Measurements from ENCODE around the gene CTNND2. TPM values are rescaled to one million over a fixed set of nuclear protein-coding genes. Genes with fewer than 3 reads are reported as not detected.

CTNND2 gene
- total RNA-seq, 1 experiment from 2014 or later: 7.0 TPM

DNA sequence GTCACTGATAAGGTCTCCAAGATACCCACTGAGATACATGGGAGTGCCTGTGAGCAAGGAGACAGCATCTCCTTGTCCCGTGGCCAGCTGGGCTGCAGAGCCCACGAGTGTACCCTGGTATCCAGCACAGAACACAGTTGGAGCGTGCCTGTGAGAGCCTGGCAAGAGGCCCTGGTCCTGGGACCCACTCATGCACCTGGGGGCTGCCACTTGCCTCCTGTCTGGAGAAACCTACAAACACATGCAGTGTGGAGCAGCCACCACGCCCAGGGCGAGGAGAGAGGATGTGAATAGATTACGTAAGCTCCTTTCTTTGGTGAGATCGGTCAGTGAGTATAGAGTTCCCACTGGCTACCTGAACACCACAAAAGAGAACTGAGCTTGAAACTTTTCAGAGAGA lies 88.3 kb downstream of the CTNND2 start:
- TF ChIP-seq, protein P1, sequence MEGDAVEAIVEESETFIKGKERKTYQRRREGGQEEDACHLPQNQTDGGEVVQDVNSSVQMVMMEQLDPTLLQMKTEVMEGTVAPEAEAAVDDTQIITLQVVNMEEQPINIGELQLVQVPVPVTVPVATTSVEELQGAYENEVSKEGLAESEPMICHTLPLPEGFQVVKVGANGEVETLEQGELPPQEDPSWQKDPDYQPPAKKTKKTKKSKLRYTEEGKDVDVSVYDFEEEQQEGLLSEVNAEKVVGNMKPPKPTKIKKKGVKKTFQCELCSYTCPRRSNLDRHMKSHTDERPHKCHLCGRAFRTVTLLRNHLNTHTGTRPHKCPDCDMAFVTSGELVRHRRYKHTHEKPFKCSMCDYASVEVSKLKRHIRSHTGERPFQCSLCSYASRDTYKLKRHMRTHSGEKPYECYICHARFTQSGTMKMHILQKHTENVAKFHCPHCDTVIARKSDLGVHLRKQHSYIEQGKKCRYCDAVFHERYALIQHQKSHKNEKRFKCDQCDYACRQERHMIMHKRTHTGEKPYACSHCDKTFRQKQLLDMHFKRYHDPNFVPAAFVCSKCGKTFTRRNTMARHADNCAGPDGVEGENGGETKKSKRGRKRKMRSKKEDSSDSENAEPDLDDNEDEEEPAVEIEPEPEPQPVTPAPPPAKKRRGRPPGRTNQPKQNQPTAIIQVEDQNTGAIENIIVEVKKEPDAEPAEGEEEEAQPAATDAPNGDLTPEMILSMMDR (conservative IDR thresholded peaks at IDR 0.05): no peak
- Histone ChIP-seq H3K27me3 (ENCODE audit: insufficient read depth, low read length) (no peaks in the 10 kb centered on the region), H3K4me1 (ENCODE audit: insufficient read depth, low read length) (0 out of 2 replicates have a peak, but pooled peaks cover 3% of the 10 kb centered on the region), H2AFZ (ENCODE audit: low read length) (no peak overlapping the region), H4K20me1 (ENCODE audit: control insufficient read depth, insufficient read depth, insufficient read length) (no peaks in the 10 kb centered on the region), H2BK120ac (ENCODE audit: low read depth, low read length, poor library complexity, severe bottlenecking) (no peak overlapping the region), H3K56ac (ENCODE audit: insufficient read length, low read depth, low read length) (no peak overlapping the region), H4K8ac (replicated peaks; ENCODE audit: insufficient read length, low read depth, low read length) (no peak overlapping the region), H3K79me1 (ENCODE audit: insufficient read depth, low read depth, low read length, poor library complexity, severe bottlenecking) (no peaks in the 10 kb centered on the region), H3K18ac (ENCODE audit: insufficient read length, low read depth, low read length) (no peak overlapping the region), H4K5ac (ENCODE audit: insufficient read length, low read depth, low read length) (no peak overlapping the region), H3K23me2 (ENCODE audit: insufficient read length, low read depth, low read length, poor library complexity, severe bottlenecking) (no peaks in the 10 kb centered on the region), H3K23ac (ENCODE audit: insufficient read length, low read depth, low read length) (no peak overlapping the region), H2BK20ac (ENCODE audit: low read depth, low read length, poor library complexity, severe bottlenecking) (no peak overlapping the region), H3T11ph (ENCODE audit: low read length) (no peak overlapping the region), H2BK5ac (ENCODE audit: insufficient read length, low read length) (no peak overlapping the region), H3K4ac (ENCODE audit: low read depth, low read length) (no peak overlapping the region), H2AK5ac (ENCODE audit: insufficient read length, low read length) (no peak overlapping the region), H3K27ac (ENCODE audit: insufficient read length, low read depth, low read length) (no peak overlapping the region), H3K4me2 (ENCODE audit: insufficient read depth, insufficient read length, low read length) (no peak overlapping the region), H2BK15ac (ENCODE audit: low read depth, low read length) (no peak overlapping the region), H2BK12ac (ENCODE audit: insufficient read length, low read depth, low read length) (no peak overlapping the region), H3K9ac (ENCODE audit: extremely low read depth, insufficient read length, low read length) (no peak overlapping the region), H4K91ac (ENCODE audit: insufficient read length, low read depth, low read length) (no peak overlapping the region), H3K9me3 (ENCODE audit: control insufficient read depth, low read depth, low read length) (no peaks in the 10 kb centered on the region), H3K79me2 (ENCODE audit: insufficient read depth, low read length) (no peaks in the 10 kb centered on the region), H3K14ac (ENCODE audit: insufficient read depth, low read length) (no peak overlapping the region)
- Mint-ChIP-seq H3K27ac (no peak overlapping the region), H3K36me3 (ENCODE audit: insufficient read depth in 1 of 3, low read depth in 3 of 3) (0 out of 7 replicates have a peak, but pooled peaks cover 0 to 1% (median 0%) of the 10 kb centered on the region in 3 experiments), H3K4me3 (no peak overlapping the region), H3K4me1 (peaks cover 9 to 15% of the 10 kb centered on the region in 2 experiments), H3K27me3 (ENCODE audit: low read depth) (peaks cover 3% of the 10 kb centered on the region), H3K9me3 (no peaks in the 10 kb centered on the region; a peak in 1 of 5 replicates)
- WGBS (ENCODE audit: extremely low coverage, insufficient read length, low lambda C conversion rate): no CpG with 5 or more reads among the region's 7 CpGs
- DNase-seq: no peak
